GM12874 (cell line): Measurements from ENCODE around the gene PTPRT.

Source experiments
- TF ChIP-seq, protein P1 (sequence below): IDR thresholded peaks from 2 replicates; pipeline ENCODE4 v1.5.1; 2011; ENCODE audit warnings: low read depth, mild to moderate bottlenecking, control low read depth, low read length, moderate library complexity; ENCODE audit not compliant: insufficient read depth

Gene PTPRT

DNA sequence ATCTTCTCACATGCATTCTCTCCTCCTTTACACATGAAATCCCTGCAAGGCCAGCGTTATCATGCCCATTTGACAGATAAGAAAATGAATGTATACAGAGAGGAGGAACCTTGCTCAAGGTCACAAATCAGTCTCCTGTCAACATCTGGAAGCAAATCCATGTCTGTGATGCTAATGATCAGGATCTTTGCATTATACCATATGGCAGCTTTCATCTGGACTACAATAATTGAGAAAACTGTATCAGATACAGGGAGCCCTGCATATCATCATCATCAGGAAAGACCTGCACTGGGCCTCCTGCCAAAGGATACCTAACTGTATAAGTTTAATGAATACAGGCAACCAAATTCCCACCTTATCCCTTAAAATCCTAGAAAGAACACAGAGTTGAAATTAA, 213.7 kb downstream of the PTPRT start:
- TF ChIP-seq, protein P1, sequence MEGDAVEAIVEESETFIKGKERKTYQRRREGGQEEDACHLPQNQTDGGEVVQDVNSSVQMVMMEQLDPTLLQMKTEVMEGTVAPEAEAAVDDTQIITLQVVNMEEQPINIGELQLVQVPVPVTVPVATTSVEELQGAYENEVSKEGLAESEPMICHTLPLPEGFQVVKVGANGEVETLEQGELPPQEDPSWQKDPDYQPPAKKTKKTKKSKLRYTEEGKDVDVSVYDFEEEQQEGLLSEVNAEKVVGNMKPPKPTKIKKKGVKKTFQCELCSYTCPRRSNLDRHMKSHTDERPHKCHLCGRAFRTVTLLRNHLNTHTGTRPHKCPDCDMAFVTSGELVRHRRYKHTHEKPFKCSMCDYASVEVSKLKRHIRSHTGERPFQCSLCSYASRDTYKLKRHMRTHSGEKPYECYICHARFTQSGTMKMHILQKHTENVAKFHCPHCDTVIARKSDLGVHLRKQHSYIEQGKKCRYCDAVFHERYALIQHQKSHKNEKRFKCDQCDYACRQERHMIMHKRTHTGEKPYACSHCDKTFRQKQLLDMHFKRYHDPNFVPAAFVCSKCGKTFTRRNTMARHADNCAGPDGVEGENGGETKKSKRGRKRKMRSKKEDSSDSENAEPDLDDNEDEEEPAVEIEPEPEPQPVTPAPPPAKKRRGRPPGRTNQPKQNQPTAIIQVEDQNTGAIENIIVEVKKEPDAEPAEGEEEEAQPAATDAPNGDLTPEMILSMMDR, result no peak

GRCh38 chr20:42974347-42974746, 215.4 kb downstream of the PTPRT start:
- TF ChIP-seq, protein P1, result no peak

GRCh38 chr20:42972591-42972990, 217.1 kb downstream of the PTPRT start:
- TF ChIP-seq, protein P1, result no peak

- TF ChIP-seq, protein P1, result no peak
Measured at GRCh38 chr20:42968746-42969145, 221.0 kb downstream of the PTPRT start.

DNA sequence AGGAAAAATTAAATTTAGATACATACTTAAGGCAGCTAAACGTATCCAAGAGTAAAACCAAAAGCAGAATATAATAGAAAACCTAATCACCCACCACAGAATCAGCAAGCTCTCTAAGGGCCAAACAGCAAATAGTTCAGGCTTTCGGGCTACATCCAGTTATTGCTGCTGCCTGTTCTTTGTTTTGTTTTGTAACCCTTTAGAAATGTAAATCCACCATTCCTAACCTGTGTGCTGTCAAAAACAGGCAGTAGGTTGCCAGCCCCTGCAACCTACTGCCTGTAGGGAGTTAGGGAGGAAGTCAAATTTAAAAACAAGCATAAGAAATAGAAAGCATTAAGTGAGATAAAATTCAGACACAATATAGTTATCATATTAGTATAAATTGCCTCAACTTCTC, 225.9 kb downstream of the PTPRT start:
- TF ChIP-seq, protein P1, result no peak

GRCh38 chr20:42961771-42962170, 227.9 kb downstream of the PTPRT start:
- TF ChIP-seq, protein P1, result no peak

DNA sequence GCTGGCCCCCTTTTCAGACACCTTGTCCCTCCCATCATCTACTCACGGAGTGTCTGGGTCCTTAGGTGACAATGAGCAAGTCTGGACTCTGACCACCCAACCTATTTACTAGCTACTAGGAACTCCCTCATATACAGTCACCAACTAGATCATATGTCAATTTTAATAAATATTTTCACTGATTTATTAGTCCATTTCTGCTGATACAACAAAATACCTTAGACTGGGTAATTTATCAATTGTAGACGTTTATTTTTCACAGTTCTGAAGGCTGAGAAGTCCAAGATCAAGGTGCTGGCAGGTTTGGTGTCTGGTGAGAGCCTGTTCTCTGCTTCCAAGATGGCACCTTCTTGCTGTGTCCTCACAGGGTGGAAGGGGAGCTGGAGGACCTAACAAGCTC, 229.7 kb downstream of the PTPRT start:
- TF ChIP-seq, protein P1, result no peak
